OCI-LY1 (cell line): Measurements from ENCODE around the gene HOXD8.

Experiments
- H2AFZ ChIP-seq: fragments of 200-600 bp; sonication (generic), shearing (Covaris generic); 2 replicates; pipeline ENCODE4 v1.6.0; 2014; ENCODE audit warnings: antibody characterized with exemption, mild to moderate bottlenecking, low read length
- H3F3A ChIP-seq: fragments of 200-600 bp; sonication (generic), shearing (Covaris generic); 2 replicates; pipeline ENCODE4 v1.6.0; 2014; ENCODE audit warnings: mild to moderate bottlenecking, antibody characterized with exemption, low read length, moderate library complexity; ENCODE audit not compliant: insufficient read depth
- H3K27ac ChIP-seq: fragments of 200-600 bp; sonication (generic); 2 replicates; pipeline ENCODE4 v1.5.1; 2014; ENCODE audit warnings: low read length, mixed run types, mild to moderate bottlenecking, low read depth; ENCODE audit not compliant: poor library complexity, severe bottlenecking
- H3K27me3 ChIP-seq: fragments of 200-600 bp; sonication (generic); 2 replicates; pipeline ENCODE4 v1.6.0; 2014; ENCODE audit warnings: antibody characterized with exemption, mild to moderate bottlenecking, low read length, moderate library complexity; ENCODE audit not compliant: insufficient read depth
- H3K36me3 ChIP-seq: fragments of 200-600 bp; sonication (generic); 2 replicates; pipeline ENCODE4 v1.6.1; 2014; ENCODE audit warnings: mild to moderate bottlenecking, antibody characterized with exemption, low read length, moderate library complexity, mixed read lengths; ENCODE audit not compliant: insufficient read depth
- H3K4me1 ChIP-seq: fragments of 200-600 bp; sonication (generic); 2 replicates; pipeline ENCODE4 v1.5.1; 2014; ENCODE audit warnings: mild to moderate bottlenecking, low read length, moderate library complexity; ENCODE audit not compliant: insufficient read depth, severe bottlenecking
- H3K4me2 ChIP-seq: fragments of 200-600 bp; sonication (generic), shearing (Covaris generic); 2 replicates; pipeline ENCODE4 v1.6.1; 2014; ENCODE audit warnings: low read length
- H3K4me3 ChIP-seq: fragments of 200-600 bp; sonication (generic); 2 replicates; pipeline ENCODE4 v1.5.1; 2014; ENCODE audit warnings: low read length, low read depth, mild to moderate bottlenecking, mixed read lengths; ENCODE audit not compliant: poor library complexity, severe bottlenecking
- H3K79me2 ChIP-seq: fragments of 200-600 bp; shearing (Covaris generic); 2 replicates; pipeline ENCODE4 v1.6.1; 2016; ENCODE audit warnings: mixed run types, low read length, mixed read lengths; ENCODE audit not compliant: insufficient read depth
- H3K9ac ChIP-seq: fragments of 200-600 bp; sonication (generic), shearing (Covaris generic); 2 replicates; pipeline ENCODE4 v1.6.1; 2014; ENCODE audit warnings: mild to moderate bottlenecking, low read length, mixed read lengths
- H3K9me2 ChIP-seq: fragments of 200-600 bp; sonication (generic), shearing (Covaris generic); 2 replicates; pipeline ENCODE4 v1.6.1; 2014; ENCODE audit warnings: low read depth, mild to moderate bottlenecking, low read length, mixed read lengths
- H3K9me3 ChIP-seq: fragments of 200-600 bp; shearing (Covaris generic); 2 replicates; pipeline ENCODE4 v1.6.1; 2014; ENCODE audit warnings: low read length, mixed read lengths
- H4K20me1 ChIP-seq: fragments of 200-600 bp; sonication (generic), shearing (Covaris generic); 2 replicates; pipeline ENCODE4 v1.6.0; 2016; ENCODE audit warnings: mild to moderate bottlenecking, low read length; ENCODE audit not compliant: insufficient read depth
- CTCF ChIP-seq: fragments of 200-600 bp; sonication (generic), shearing (Covaris generic); IDR thresholded peaks from 2 replicates; pipeline ENCODE4 v1.5.1; 2017; ENCODE audit warnings: mild to moderate bottlenecking, antibody characterized with exemption, low read length, moderate library complexity, mixed read lengths
- EZH2 ChIP-seq: fragments of 200-600 bp; sonication (generic), shearing (Covaris generic); IDR thresholded peaks from 2 replicates; pipeline ENCODE4 v1.8.0; 2017; ENCODE audit warnings: borderline replicate concordance, mixed run types, mild to moderate bottlenecking, antibody characterized with exemption, low read length, moderate library complexity, mixed read lengths

HOXD8 gene

GRCh38 chr2:176109192-176109901, 20.2 kb upstream of the HOXD8 start:
- Histone ChIP-seq H4K20me1 (no peaks in the 10 kb centered on the region), H3K9me3 (no peaks in the 10 kb centered on the region), H3K36me3 (no peaks in the 10 kb centered on the region), H3K9me2 (no peaks in the 10 kb centered on the region), H3K9ac (no peak overlapping the region), H3K27ac (no peak overlapping the region), H3F3A (no peaks in the 10 kb centered on the region), H3K4me1 (peaks cover 5% of the 10 kb centered on the region), H3K4me3 (no peak overlapping the region), H3K79me2 (no peaks in the 10 kb centered on the region), H3K4me2 (no peak overlapping the region), H2AFZ (no peak overlapping the region), H3K27me3 (no peaks in the 10 kb centered on the region)
- TF ChIP-seq EZH2 (no peak), CTCF (no peak)

DNA sequence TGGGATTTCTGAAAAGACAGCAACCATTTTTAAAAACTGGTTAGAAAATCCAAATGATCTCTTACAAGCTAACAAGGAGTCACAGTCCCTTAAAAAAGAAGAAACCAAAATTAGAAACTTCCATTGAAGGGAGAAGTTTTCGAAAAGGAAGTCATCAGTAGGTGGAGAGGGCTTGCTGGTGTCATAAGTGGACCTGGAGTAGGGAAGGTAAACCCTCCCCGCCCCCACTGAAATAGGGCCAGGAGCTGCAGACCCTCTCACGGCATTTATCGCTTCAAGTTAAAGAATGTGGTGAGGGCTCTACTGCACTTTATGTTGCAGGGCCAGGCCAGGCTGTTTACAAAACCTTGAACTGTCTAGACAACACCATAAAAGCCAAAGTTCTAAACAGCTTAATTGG, 19.6 kb upstream of the HOXD8 start:
- no peak for TF ChIP-seq EZH2
- no peak for TF ChIP-seq CTCF
- Histone ChIP-seq H3F3A (no peaks in the 10 kb centered on the region), H3K27ac (no peak overlapping the region), H2AFZ (no peak overlapping the region), H3K4me2 (no peak overlapping the region), H3K9me3 (no peaks in the 10 kb centered on the region), H3K4me3 (no peak overlapping the region), H3K4me1 (peaks cover 5% of the 10 kb centered on the region), H4K20me1 (no peaks in the 10 kb centered on the region), H3K27me3 (no peaks in the 10 kb centered on the region), H3K36me3 (no peaks in the 10 kb centered on the region), H3K9me2 (no peaks in the 10 kb centered on the region), H3K79me2 (no peaks in the 10 kb centered on the region), H3K9ac (no peak overlapping the region)

GRCh38 chr2:176110415-176111308, 18.8 kb upstream of the HOXD8 start:
- Histone ChIP-seq H3K4me1 (peaks cover 5% of the 10 kb centered on the region), H3K4me2 (no peak overlapping the region), H4K20me1 (no peaks in the 10 kb centered on the region), H3K9me3 (no peaks in the 10 kb centered on the region), H3F3A (no peaks in the 10 kb centered on the region), H3K4me3 (no peak overlapping the region), H2AFZ (no peak overlapping the region), H3K36me3 (no peaks in the 10 kb centered on the region), H3K27ac (no peak overlapping the region), H3K9ac (no peak overlapping the region), H3K79me2 (no peaks in the 10 kb centered on the region), H3K27me3 (no peaks in the 10 kb centered on the region), H3K9me2 (no peaks in the 10 kb centered on the region)
- TF ChIP-seq EZH2, result no peak
- TF ChIP-seq CTCF, result no peak
